ENCODE measurements around the gene VPS33A.

GRCh38 chr12:122195405-122195804 is 70.9 kb downstream of the VPS33A start:
- TF ChIP-seq CTCF (IDR thresholded peaks at IDR 0.05; ENCODE audit: poor library complexity) (no peak), EZH2 (IDR thresholded peaks at IDR 0.05; ENCODE audit: borderline replicate concordance) (no peak)

Measured in hepatocyte (in vitro differentiated cells).